Liver (tissue), 3 donors: ENCODE results near the gene ZNF219.

Source experiments
- FOXA2 ChIP-seq: IDR thresholded peaks from 2 replicates; pipeline ENCODE4 v1.6.1; 2016; ENCODE audit warnings: antibody characterized with exemption
- JUND ChIP-seq, 2 donors: IDR thresholded peaks; 2 replicates each; pipeline ENCODE4 v1.6.1; 2016; ENCODE audit warnings: antibody characterized with exemption in 2 of 2
- RXRA ChIP-seq, 2 donors: IDR thresholded peaks; 2 replicates each; pipeline ENCODE4 v1.6.1; 2017 to 2018; ENCODE audit warnings: antibody characterized with exemption in 2 of 2, mild to moderate bottlenecking in 1 of 2
- SP1 ChIP-seq: IDR thresholded peaks from 2 replicates; pipeline ENCODE4 v1.6.1; 2018; ENCODE audit warnings: antibody characterized with exemption, mild to moderate bottlenecking
- TAF1 ChIP-seq: conservative IDR thresholded peaks from 2 replicates; pipeline ENCODE4 v1.6.1; 2016; ENCODE audit warnings: antibody characterized with exemption, mild to moderate bottlenecking
- YY1 ChIP-seq: IDR thresholded peaks from 2 replicates; pipeline ENCODE4 v1.6.1; 2016; ENCODE audit warnings: antibody characterized with exemption, mild to moderate bottlenecking
- TF ChIP-seq, protein P1 (sequence below): fragments of 150-350 bp; IDR thresholded peaks from 2 replicates; pipeline ENCODE4 v1.5.1; 2017; ENCODE audit warnings: improper control_type of control experiment, low read depth, low read length; ENCODE audit not compliant: missing input control
- TF ChIP-seq, protein P2 (sequence below): IDR thresholded peaks from 2 replicates; pipeline ENCODE4 v1.6.1; 2016; ENCODE audit warnings: antibody characterized with exemption
- TF ChIP-seq, protein P3 (sequence below): IDR thresholded peaks from 2 replicates; pipeline ENCODE4 v1.6.1; 2016; ENCODE audit warnings: antibody characterized with exemption
- TF ChIP-seq, protein P4 (sequence below): IDR thresholded peaks from 2 replicates; pipeline ENCODE4 v1.6.1; 2016; ENCODE audit warnings: antibody characterized with exemption
- TF ChIP-seq, protein P5 (sequence below): IDR thresholded peaks from 2 replicates; pipeline ENCODE4 v1.6.1; 2016; ENCODE audit warnings: antibody characterized with exemption, mild to moderate bottlenecking
- donor health status: healthy.
- donor health status: healthy.

DNA sequence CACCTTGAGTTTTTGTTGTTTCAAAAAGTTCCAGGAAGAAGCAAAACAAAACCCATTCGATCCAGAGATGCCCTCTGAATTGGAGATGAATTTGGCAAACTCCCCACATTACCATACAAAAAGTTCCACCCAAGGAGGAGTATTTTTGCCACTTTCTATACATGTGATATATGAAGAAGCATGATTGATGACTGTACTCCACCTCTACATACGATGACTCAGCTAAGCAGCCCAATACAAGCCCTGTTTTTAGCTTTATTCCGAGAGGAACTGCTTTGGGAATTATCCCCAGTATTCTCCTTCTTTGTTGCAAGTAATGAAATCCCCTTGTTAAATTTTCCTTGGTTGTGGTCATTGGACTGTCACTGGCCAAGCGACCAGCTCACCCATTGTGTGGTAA is 13.8 kb upstream of the ZNF219 start:
- TF ChIP-seq, protein P1, sequence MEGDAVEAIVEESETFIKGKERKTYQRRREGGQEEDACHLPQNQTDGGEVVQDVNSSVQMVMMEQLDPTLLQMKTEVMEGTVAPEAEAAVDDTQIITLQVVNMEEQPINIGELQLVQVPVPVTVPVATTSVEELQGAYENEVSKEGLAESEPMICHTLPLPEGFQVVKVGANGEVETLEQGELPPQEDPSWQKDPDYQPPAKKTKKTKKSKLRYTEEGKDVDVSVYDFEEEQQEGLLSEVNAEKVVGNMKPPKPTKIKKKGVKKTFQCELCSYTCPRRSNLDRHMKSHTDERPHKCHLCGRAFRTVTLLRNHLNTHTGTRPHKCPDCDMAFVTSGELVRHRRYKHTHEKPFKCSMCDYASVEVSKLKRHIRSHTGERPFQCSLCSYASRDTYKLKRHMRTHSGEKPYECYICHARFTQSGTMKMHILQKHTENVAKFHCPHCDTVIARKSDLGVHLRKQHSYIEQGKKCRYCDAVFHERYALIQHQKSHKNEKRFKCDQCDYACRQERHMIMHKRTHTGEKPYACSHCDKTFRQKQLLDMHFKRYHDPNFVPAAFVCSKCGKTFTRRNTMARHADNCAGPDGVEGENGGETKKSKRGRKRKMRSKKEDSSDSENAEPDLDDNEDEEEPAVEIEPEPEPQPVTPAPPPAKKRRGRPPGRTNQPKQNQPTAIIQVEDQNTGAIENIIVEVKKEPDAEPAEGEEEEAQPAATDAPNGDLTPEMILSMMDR = no peak
- TF ChIP-seq, protein P2, sequence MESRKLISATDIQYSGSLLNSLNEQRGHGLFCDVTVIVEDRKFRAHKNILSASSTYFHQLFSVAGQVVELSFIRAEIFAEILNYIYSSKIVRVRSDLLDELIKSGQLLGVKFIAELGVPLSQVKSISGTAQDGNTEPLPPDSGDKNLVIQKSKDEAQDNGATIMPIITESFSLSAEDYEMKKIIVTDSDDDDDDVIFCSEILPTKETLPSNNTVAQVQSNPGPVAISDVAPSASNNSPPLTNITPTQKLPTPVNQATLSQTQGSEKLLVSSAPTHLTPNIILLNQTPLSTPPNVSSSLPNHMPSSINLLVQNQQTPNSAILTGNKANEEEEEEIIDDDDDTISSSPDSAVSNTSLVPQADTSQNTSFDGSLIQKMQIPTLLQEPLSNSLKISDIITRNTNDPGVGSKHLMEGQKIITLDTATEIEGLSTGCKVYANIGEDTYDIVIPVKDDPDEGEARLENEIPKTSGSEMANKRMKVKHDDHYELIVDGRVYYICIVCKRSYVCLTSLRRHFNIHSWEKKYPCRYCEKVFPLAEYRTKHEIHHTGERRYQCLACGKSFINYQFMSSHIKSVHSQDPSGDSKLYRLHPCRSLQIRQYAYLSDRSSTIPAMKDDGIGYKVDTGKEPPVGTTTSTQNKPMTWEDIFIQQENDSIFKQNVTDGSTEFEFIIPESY = no peak
- TF ChIP-seq, protein P3, sequence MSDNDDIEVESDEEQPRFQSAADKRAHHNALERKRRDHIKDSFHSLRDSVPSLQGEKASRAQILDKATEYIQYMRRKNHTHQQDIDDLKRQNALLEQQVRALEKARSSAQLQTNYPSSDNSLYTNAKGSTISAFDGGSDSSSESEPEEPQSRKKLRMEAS = no peak
- TF ChIP-seq RXRA (IDR thresholded peaks at IDR 0.05) (no peak), JUND (IDR thresholded peaks at IDR 0.05) (no peak), TAF1 (no peak), SP1 (no peak), YY1 (no peak), FOXA2 (no peak)
- TF ChIP-seq, protein P4, sequence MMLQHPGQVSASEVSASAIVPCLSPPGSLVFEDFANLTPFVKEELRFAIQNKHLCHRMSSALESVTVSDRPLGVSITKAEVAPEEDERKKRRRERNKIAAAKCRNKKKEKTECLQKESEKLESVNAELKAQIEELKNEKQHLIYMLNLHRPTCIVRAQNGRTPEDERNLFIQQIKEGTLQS = no peak
- TF ChIP-seq, protein P5, sequence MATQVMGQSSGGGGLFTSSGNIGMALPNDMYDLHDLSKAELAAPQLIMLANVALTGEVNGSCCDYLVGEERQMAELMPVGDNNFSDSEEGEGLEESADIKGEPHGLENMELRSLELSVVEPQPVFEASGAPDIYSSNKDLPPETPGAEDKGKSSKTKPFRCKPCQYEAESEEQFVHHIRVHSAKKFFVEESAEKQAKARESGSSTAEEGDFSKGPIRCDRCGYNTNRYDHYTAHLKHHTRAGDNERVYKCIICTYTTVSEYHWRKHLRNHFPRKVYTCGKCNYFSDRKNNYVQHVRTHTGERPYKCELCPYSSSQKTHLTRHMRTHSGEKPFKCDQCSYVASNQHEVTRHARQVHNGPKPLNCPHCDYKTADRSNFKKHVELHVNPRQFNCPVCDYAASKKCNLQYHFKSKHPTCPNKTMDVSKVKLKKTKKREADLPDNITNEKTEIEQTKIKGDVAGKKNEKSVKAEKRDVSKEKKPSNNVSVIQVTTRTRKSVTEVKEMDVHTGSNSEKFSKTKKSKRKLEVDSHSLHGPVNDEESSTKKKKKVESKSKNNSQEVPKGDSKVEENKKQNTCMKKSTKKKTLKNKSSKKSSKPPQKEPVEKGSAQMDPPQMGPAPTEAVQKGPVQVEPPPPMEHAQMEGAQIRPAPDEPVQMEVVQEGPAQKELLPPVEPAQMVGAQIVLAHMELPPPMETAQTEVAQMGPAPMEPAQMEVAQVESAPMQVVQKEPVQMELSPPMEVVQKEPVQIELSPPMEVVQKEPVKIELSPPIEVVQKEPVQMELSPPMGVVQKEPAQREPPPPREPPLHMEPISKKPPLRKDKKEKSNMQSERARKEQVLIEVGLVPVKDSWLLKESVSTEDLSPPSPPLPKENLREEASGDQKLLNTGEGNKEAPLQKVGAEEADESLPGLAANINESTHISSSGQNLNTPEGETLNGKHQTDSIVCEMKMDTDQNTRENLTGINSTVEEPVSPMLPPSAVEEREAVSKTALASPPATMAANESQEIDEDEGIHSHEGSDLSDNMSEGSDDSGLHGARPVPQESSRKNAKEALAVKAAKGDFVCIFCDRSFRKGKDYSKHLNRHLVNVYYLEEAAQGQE = no peak
